GM18498 (cell line): ENCODE measurements around the gene ZNF835.

ENCODE experiments used
- ATAC-seq: cut with Tn5 transposase; IDR thresholded peaks from one replicate; pipeline ENCODE4 v1.9.1; 2021; ENCODE audit warnings: mild to moderate bottlenecking, moderate library complexity; ENCODE audit not compliant: unreplicated experiment

Gene ZNF835

GRCh38 chr19:56663931-56664500 is 7.5 kb downstream of the ZNF835 start:
- no peak for ATAC-seq

GRCh38 chr19:56661248-56661647 is 10.3 kb downstream of the ZNF835 start:
- ATAC-seq = no peak

- no peak for ATAC-seq
These were observed 11.0 kb downstream of the ZNF835 start for GRCh38 chr19:56660381-56661107.

- no peak for ATAC-seq
These were observed 17.4 kb downstream of the ZNF835 start for GRCh38 chr19:56654151-56654550.

GRCh38 chr19:56643460-56643955 is 28.0 kb downstream of the ZNF835 start:
- ATAC-seq = no peak

- ATAC-seq = no peak
These were observed 28.7 kb downstream of the ZNF835 start, which contains the start of gene SMIM17 for GRCh38 chr19:56642711-56643459. Gene SMIM17 (plus strand): TSS chr19:56643159. CDS start chr19:56645668, 2,509 bp downstream.

- no peak for ATAC-seq
These were observed 32.3 kb downstream of the ZNF835 start for GRCh38 chr19:56639217-56639616.

- ATAC-seq = no peak
These were observed 33.5 kb downstream of the ZNF835 start for GRCh38 chr19:56637976-56638555.

- ATAC-seq = no peak
These were observed 38.5 kb downstream of the ZNF835 start for GRCh38 chr19:56633021-56633420.

- ATAC-seq = no peak
These were observed 45.8 kb downstream of the ZNF835 start for GRCh38 chr19:56625708-56626107.

GRCh38 chr19:56623006-56623405 is 48.6 kb downstream of the ZNF835 start:
- ATAC-seq = no peak

GRCh38 chr19:56622374-56622773 is 49.2 kb downstream of the ZNF835 start:
- no peak for ATAC-seq

GRCh38 chr19:56619121-56619520 is 52.4 kb downstream of the ZNF835 start:
- ATAC-seq = no peak

GRCh38 chr19:56617531-56617930 is 54.0 kb downstream of the ZNF835 start:
- ATAC-seq = no peak

GRCh38 chr19:56613639-56614038 is 57.9 kb downstream of the ZNF835 start:
- ATAC-seq = no peak

GRCh38 chr19:56612737-56613136 is 58.8 kb downstream of the ZNF835 start:
- ATAC-seq = no peak
